Lower leg skin (tissue), 3 donors: ENCODE measurements around the gene TAGLN3.

Experiments
- POLR2A ChIP-seq, 2 donors: fragments of 450-650 bp; IDR thresholded peaks; one replicate each; pipeline ENCODE4 v1.6.1; 2016 to 2017; ENCODE audit warnings: antibody characterized with exemption in 2 of 2, mild to moderate bottlenecking in 1 of 2, moderate library complexity in 1 of 2
- TF ChIP-seq, protein P1 (sequence below), 3 donors: fragments of 450-650 bp; IDR thresholded peaks; one replicate each; pipeline ENCODE4 v1.5.1; 2016; ENCODE audit warnings: antibody characterized with exemption in 3 of 3, mild to moderate bottlenecking in 3 of 3, moderate library complexity in 2 of 3

DNA sequence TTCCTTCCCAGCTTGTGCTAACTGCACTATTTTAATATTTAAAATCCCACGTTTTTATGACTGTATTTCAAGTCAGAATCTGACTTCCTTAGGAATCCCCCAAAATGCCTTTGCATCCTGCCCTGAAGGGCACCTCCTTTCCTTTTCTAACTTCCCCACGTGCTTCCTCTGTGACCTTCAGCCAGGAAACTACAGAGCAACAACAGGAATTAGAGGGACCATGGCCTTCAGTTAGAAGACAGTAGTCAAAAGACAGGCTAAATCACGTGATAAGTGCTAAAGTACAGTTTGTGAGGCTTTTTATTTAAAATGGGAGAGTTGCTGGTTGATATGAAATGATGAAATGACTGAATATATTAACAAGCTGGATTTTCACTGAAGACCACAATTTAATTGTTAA is 31.7 kb upstream of the TAGLN3 start:
- TF ChIP-seq, protein P1, sequence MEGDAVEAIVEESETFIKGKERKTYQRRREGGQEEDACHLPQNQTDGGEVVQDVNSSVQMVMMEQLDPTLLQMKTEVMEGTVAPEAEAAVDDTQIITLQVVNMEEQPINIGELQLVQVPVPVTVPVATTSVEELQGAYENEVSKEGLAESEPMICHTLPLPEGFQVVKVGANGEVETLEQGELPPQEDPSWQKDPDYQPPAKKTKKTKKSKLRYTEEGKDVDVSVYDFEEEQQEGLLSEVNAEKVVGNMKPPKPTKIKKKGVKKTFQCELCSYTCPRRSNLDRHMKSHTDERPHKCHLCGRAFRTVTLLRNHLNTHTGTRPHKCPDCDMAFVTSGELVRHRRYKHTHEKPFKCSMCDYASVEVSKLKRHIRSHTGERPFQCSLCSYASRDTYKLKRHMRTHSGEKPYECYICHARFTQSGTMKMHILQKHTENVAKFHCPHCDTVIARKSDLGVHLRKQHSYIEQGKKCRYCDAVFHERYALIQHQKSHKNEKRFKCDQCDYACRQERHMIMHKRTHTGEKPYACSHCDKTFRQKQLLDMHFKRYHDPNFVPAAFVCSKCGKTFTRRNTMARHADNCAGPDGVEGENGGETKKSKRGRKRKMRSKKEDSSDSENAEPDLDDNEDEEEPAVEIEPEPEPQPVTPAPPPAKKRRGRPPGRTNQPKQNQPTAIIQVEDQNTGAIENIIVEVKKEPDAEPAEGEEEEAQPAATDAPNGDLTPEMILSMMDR (IDR thresholded peaks at IDR 0.05) = no peak
- TF ChIP-seq POLR2A (IDR thresholded peaks at IDR 0.05) = no peak
